Measurements from ENCODE around the gene DDT. TPM values are rescaled to one million over a fixed set of nuclear protein-coding genes. Genes with fewer than 3 reads are reported as not detected.
"Not testable (repeated sequence)": the region's sequence is repeated elsewhere in the genome, so short reads cannot be mapped to it uniquely, and the experiment has no call there.

DDT gene
- total RNA-seq, 3 donors from 2014 or later: 74.2 to 107 (median 85.1) TPM

GRCh38 chr22:23974836-23975352, 653 bp upstream of the DDT start:
- H3K4me3 Mint-ChIP-seq; H3K27me3 Mint-ChIP-seq (ENCODE audit: low read depth); H3K9me3 Mint-ChIP-seq; DNase-seq: not testable (repeated sequence)
- peaks cover 14% of the 10 kb centered on the region for H3K36me3 Mint-ChIP-seq (ENCODE audit: insufficient read depth)
- peaks cover 17% of the 10 kb centered on the region for H3K4me1 Mint-ChIP-seq (ENCODE audit: low read depth)
- ATAC-seq: peak in 1 of 2 donors; percentile 16

GRCh38 chr22:23971927-23972326, 2.3 kb downstream of the DDT start:
- not testable (repeated sequence) for DNase-seq; H3K9me3 Mint-ChIP-seq; H3K4me3 Mint-ChIP-seq; ATAC-seq; H3K27me3 Mint-ChIP-seq (ENCODE audit: low read depth)
- H3K36me3 Mint-ChIP-seq (ENCODE audit: insufficient read depth): peaks cover 20% of the 10 kb centered on the region
- peaks cover 25% of the 10 kb centered on the region for H3K4me1 Mint-ChIP-seq (ENCODE audit: low read depth)

- Mint-ChIP-seq H3K4me1 (ENCODE audit: low read depth) (peaks cover 25% of the 10 kb centered on the region), H3K27me3 (ENCODE audit: low read depth) (no peaks in the 10 kb centered on the region), H3K36me3 (ENCODE audit: insufficient read depth) (peaks cover 20% of the 10 kb centered on the region), H3K9me3 (no peaks in the 10 kb centered on the region), H3K4me3 (peak overlapping the region; percentile 27)
- no peak for ATAC-seq
- no peak for DNase-seq
Observed at GRCh38 chr22:23970816-23971486, 3.3 kb downstream of the DDT start.

GRCh38 chr22:23970201-23970641, 4.0 kb downstream of the DDT start:
- H3K36me3 Mint-ChIP-seq (ENCODE audit: insufficient read depth): peaks cover 20% of the 10 kb centered on the region
- DNase-seq (no peak), ATAC-seq (no peak)
- peaks cover 25% of the 10 kb centered on the region for H3K4me1 Mint-ChIP-seq (ENCODE audit: low read depth)
- H3K9me3 Mint-ChIP-seq: no peaks in the 10 kb centered on the region
- H3K4me3 Mint-ChIP-seq: peak overlapping the region; percentile 27
- no peaks in the 10 kb centered on the region for H3K27me3 Mint-ChIP-seq (ENCODE audit: low read depth)

GRCh38 chr22:23969071-23969470, 5.2 kb downstream of the DDT start:
- Mint-ChIP-seq H3K4me3 (peak overlapping the region; percentile 57), H3K27me3 (ENCODE audit: low read depth) (no peaks in the 10 kb centered on the region), H3K9me3 (no peaks in the 10 kb centered on the region), H3K36me3 (ENCODE audit: insufficient read depth) (peaks cover 20% of the 10 kb centered on the region), H3K4me1 (ENCODE audit: low read depth) (peaks cover 25% of the 10 kb centered on the region)
- ATAC-seq (no peak), DNase-seq (no peak)

GRCh38 chr22:23966568-23966967, 7.7 kb downstream of the DDT start, which contains the start of gene DDTL:
TSS of gene DDTL (plus strand) at chr22:23966888. CDS start at chr22:23966915, 27 bp downstream.
- H3K4me3 Mint-ChIP-seq; DNase-seq; H3K9me3 Mint-ChIP-seq; H3K27me3 Mint-ChIP-seq (ENCODE audit: low read depth): not testable (repeated sequence)
- peaks cover 20% of the 10 kb centered on the region for H3K36me3 Mint-ChIP-seq (ENCODE audit: insufficient read depth)
- peak; percentile 97 to 99 for ATAC-seq
- peaks cover 21% of the 10 kb centered on the region for H3K4me1 Mint-ChIP-seq (ENCODE audit: low read depth)

- Mint-ChIP-seq H3K36me3 (ENCODE audit: insufficient read depth) (peaks cover 17% of the 10 kb centered on the region), H3K4me1 (ENCODE audit: low read depth) (peaks cover 20% of the 10 kb centered on the region)
- not testable (repeated sequence) for DNase-seq; H3K4me3 Mint-ChIP-seq; H3K9me3 Mint-ChIP-seq; H3K27me3 Mint-ChIP-seq (ENCODE audit: low read depth)
- ATAC-seq: peak; percentile 16 to 21
Observed at GRCh38 chr22:23966094-23966493, 8.1 kb downstream of the DDT start.

- H3K27me3 Mint-ChIP-seq (ENCODE audit: low read depth); H3K36me3 Mint-ChIP-seq (ENCODE audit: insufficient read depth); H3K4me3 Mint-ChIP-seq; ATAC-seq; DNase-seq; H3K4me1 Mint-ChIP-seq (ENCODE audit: low read depth); H3K9me3 Mint-ChIP-seq: not testable (repeated sequence)
Observed at GRCh38 chr22:23961084-23961771, 13.0 kb downstream of the DDT start, which contains the start of gene GSTT2B. TSS of gene GSTT2B (minus strand) at chr22:23961195. CDS start at chr22:23961131, 64 bp downstream.

- not testable (repeated sequence) for H3K9me3 Mint-ChIP-seq; H3K4me3 Mint-ChIP-seq; H3K27me3 Mint-ChIP-seq (ENCODE audit: low read depth); H3K36me3 Mint-ChIP-seq (ENCODE audit: insufficient read depth); H3K4me1 Mint-ChIP-seq (ENCODE audit: low read depth)
- DNase-seq (peak; percentile 73), ATAC-seq (peak; percentile 91 to 94)
Observed at GRCh38 chr22:23956301-23956900, 17.8 kb downstream of the DDT start.

GRCh38 chr22:23955886-23956285, 18.4 kb downstream of the DDT start:
- H3K36me3 Mint-ChIP-seq (ENCODE audit: insufficient read depth); H3K9me3 Mint-ChIP-seq; H3K27me3 Mint-ChIP-seq (ENCODE audit: low read depth); ATAC-seq; H3K4me3 Mint-ChIP-seq; H3K4me1 Mint-ChIP-seq (ENCODE audit: low read depth); DNase-seq: not testable (repeated sequence)

- H3K36me3 Mint-ChIP-seq (ENCODE audit: insufficient read depth); H3K27me3 Mint-ChIP-seq (ENCODE audit: low read depth); ATAC-seq; DNase-seq; H3K4me3 Mint-ChIP-seq; H3K9me3 Mint-ChIP-seq; H3K4me1 Mint-ChIP-seq (ENCODE audit: low read depth): not testable (repeated sequence)
Observed at GRCh38 chr22:23954991-23955305, 19.3 kb downstream of the DDT start.

GRCh38 chr22:23954193-23954990, 19.8 kb downstream of the DDT start:
- H3K36me3 Mint-ChIP-seq (ENCODE audit: insufficient read depth); ATAC-seq; H3K4me1 Mint-ChIP-seq (ENCODE audit: low read depth); DNase-seq; H3K9me3 Mint-ChIP-seq; H3K27me3 Mint-ChIP-seq (ENCODE audit: low read depth); H3K4me3 Mint-ChIP-seq: not testable (repeated sequence)

GRCh38 chr22:23953485-23953884, 20.8 kb downstream of the DDT start:
- H3K4me3 Mint-ChIP-seq; DNase-seq; H3K4me1 Mint-ChIP-seq (ENCODE audit: low read depth); H3K36me3 Mint-ChIP-seq (ENCODE audit: insufficient read depth); ATAC-seq; H3K9me3 Mint-ChIP-seq; H3K27me3 Mint-ChIP-seq (ENCODE audit: low read depth): not testable (repeated sequence)

- not testable (repeated sequence) for H3K27me3 Mint-ChIP-seq (ENCODE audit: low read depth); H3K4me3 Mint-ChIP-seq
Observed at GRCh38 chr22:23952794-23953405, 21.3 kb downstream of the DDT start.

More at GRCh38 chr22:23952794-23953405, 21.3 kb downstream of the DDT start:
- H3K9me3 Mint-ChIP-seq; DNase-seq; H3K36me3 Mint-ChIP-seq (ENCODE audit: insufficient read depth); ATAC-seq; H3K4me1 Mint-ChIP-seq (ENCODE audit: low read depth): not testable (repeated sequence)
